Duodenal mucosa (tissue), 2 donors: ENCODE data around the gene DIP2C.

Source experiments
- H3K27ac ChIP-seq: one replicate; pipeline ENCODE4 v1.7.0; 2013; ENCODE audit warnings: low read depth, low read length
- H3K27me3 ChIP-seq, 2 donors: one replicate each; pipeline ENCODE4 v1.7.0; 2013; ENCODE audit warnings: low read length in 2 of 2, control low read depth in 1 of 2; ENCODE audit not compliant: insufficient read depth in 2 of 2, control insufficient read depth in 1 of 2
- H3K36me3 ChIP-seq, 2 donors: one replicate each; pipeline ENCODE4 v1.7.0; 2013; ENCODE audit warnings: low read length in 2 of 2, control low read depth in 1 of 2; ENCODE audit not compliant: insufficient read depth in 2 of 2, control insufficient read depth in 1 of 2
- H3K4me1 ChIP-seq, 2 donors: one replicate each; pipeline ENCODE4 v1.7.0; 2013; ENCODE audit warnings: low read length in 2 of 2, control low read depth in 1 of 2; ENCODE audit not compliant: insufficient read depth in 2 of 2, control insufficient read depth in 1 of 2
- H3K4me3 ChIP-seq, 2 donors: one replicate each; pipeline ENCODE4 v1.7.0; 2013; ENCODE audit warnings: low read length in 2 of 2, low read depth in 1 of 2
- H3K9ac ChIP-seq, 2 donors: one replicate each; pipeline ENCODE4 v1.7.0; 2013; ENCODE audit warnings: low read length in 2 of 2, low read depth in 1 of 2
- H3K9me3 ChIP-seq, 2 donors: one replicate each; pipeline ENCODE4 v1.7.0; 2013; ENCODE audit warnings: low read length in 2 of 2, control low read depth in 1 of 2; ENCODE audit not compliant: control insufficient read depth in 1 of 2

Gene DIP2C

DNA sequence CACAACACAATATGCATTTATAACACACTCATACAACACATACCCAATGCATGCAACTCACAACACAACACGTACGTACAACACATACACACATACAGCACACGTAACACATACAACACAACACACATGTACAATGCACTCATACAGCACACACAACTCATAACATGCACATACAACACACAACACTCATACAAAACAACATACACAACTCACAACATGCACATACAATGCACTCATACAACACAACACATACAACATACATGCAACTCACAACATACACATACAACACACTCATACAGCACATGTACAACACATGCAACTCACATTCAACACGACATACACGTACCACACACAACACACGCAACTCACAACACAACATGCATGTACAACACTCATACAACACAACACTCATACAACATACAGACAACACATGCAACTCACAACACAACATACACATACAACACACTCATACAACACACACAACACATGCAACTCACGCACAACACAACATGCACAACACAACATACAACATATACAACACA lies 21.8 kb downstream of the DIP2C start:
- peaks cover 5 to 8% of the 10 kb centered on the region in 2 donors for H3K4me1 ChIP-seq

GRCh38 chr10:667096-667495 lies 22.4 kb downstream of the DIP2C start:
- peaks cover 11 to 14% of the 10 kb centered on the region in 2 donors for H3K4me1 ChIP-seq
- peaks cover 0 to 7% of the 10 kb centered on the region in 2 donors for H3K36me3 ChIP-seq
- peaks cover 0 to 3% of the 10 kb centered on the region in 2 donors for H3K9me3 ChIP-seq
- H3K27ac ChIP-seq, result no peak overlapping the region
- H3K4me3 ChIP-seq, result no peak overlapping the region
- H3K27me3 ChIP-seq, result no peaks in the 10 kb centered on the region
- H3K9ac ChIP-seq, result no peak overlapping the region

More for the DNA sequence above, 21.8 kb downstream of the DIP2C start:
- peaks cover 0 to 7% of the 10 kb centered on the region in 2 donors for H3K36me3 ChIP-seq
- H3K9ac ChIP-seq, result no peak overlapping the region
- H3K4me3 ChIP-seq, result no peak overlapping the region
- H3K27me3 ChIP-seq, result no peaks in the 10 kb centered on the region
- H3K27ac ChIP-seq, result no peak overlapping the region
- H3K9me3 ChIP-seq, result peaks cover 0 to 3% of the 10 kb centered on the region in 2 donors

GRCh38 chr10:666237-667012 lies 23.0 kb downstream of the DIP2C start:
- no peaks in the 10 kb centered on the region for H3K27me3 ChIP-seq
- H3K9ac ChIP-seq, result no peak overlapping the region
- H3K36me3 ChIP-seq, result peaks cover 0 to 7% of the 10 kb centered on the region in 2 donors
- no peak overlapping the region for H3K4me3 ChIP-seq
- no peak overlapping the region for H3K27ac ChIP-seq
- H3K9me3 ChIP-seq, result peaks cover 0 to 3% of the 10 kb centered on the region in 2 donors
- peaks cover 17 to 21% of the 10 kb centered on the region in 2 donors for H3K4me1 ChIP-seq

DNA sequence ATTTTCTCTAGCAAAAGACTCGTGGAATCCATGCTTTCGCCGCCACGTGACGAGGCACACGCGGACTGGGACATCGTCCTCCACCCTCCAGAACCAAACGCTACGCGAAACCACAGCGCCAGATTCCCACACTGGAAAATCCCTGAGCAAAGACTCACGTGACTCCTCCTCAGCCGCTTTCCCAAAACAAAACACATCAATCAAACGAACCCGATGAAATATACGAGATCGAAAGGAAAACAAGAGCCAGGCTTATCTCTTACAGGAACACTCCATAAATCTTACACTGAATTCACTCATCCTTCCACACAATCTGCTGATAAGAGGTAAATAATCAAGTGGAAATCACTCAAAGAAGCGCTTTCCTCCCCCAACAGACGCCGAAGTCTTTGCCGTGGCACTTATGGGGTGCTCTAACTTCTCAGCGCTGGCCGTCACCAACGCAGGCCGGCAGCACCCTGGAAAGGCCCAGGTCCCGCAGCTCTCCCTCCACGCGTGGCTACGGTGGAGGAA lies 23.8 kb downstream of the DIP2C start:
- Histone ChIP-seq H3K4me3 (no peak overlapping the region), H3K9ac (no peak overlapping the region), H3K9me3 (peaks cover 0 to 3% of the 10 kb centered on the region in 2 donors), H3K27me3 (no peaks in the 10 kb centered on the region), H3K36me3 (peaks cover 0 to 7% of the 10 kb centered on the region in 2 donors), H3K4me1 (peaks cover 25 to 29% of the 10 kb centered on the region in 2 donors), H3K27ac (no peak overlapping the region)

- H3K9ac ChIP-seq, result no peak overlapping the region
- H3K27me3 ChIP-seq, result no peaks in the 10 kb centered on the region
- no peak overlapping the region for H3K27ac ChIP-seq
- H3K36me3 ChIP-seq, result peaks cover 0 to 4% of the 10 kb centered on the region in 2 donors
- H3K9me3 ChIP-seq, result peaks cover 0 to under 1% of the 10 kb centered on the region in 2 donors
- peaks cover 30 to 35% of the 10 kb centered on the region in 2 donors for H3K4me1 ChIP-seq
- no peak overlapping the region for H3K4me3 ChIP-seq
Measured at GRCh38 chr10:664893-665292, 24.6 kb downstream of the DIP2C start.

DNA sequence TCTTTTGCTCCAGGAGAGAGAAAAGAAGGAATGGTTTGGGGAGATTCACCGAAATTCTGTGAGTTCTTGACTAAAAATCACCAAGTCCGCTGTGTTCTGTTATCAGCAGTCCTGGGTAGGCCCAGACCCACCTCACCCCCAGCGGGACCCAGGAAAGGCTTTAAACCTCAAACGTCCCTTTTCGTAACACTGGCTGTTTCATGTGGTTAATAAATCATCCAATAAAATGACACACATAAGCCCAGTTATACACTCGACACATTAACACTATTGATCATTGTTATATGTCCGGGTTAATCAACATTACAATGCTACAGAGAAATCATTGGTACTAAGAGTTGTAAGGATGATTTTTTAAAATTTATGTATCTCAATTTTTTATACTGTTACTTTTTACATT lies 25.2 kb downstream of the DIP2C start:
- Histone ChIP-seq H3K9me3 (no peaks in the 10 kb centered on the region), H3K27ac (no peak overlapping the region), H3K4me3 (no peak overlapping the region), H3K36me3 (peaks cover 0 to 3% of the 10 kb centered on the region in 2 donors), H3K9ac (no peak overlapping the region), H3K27me3 (no peaks in the 10 kb centered on the region), H3K4me1 (peaks cover 34 to 40% of the 10 kb centered on the region in 2 donors)

- Histone ChIP-seq H3K27ac (no peak overlapping the region), H3K9me3 (no peaks in the 10 kb centered on the region), H3K4me3 (no peak overlapping the region), H3K4me1 (peaks cover 38 to 45% of the 10 kb centered on the region in 2 donors), H3K9ac (no peak overlapping the region), H3K27me3 (no peaks in the 10 kb centered on the region), H3K36me3 (peaks cover 0 to 3% of the 10 kb centered on the region in 2 donors)
Measured at GRCh38 chr10:663831-664251, 25.6 kb downstream of the DIP2C start.

GRCh38 chr10:663466-663751 lies 26.1 kb downstream of the DIP2C start:
- no peak overlapping the region for H3K9ac ChIP-seq
- H3K4me1 ChIP-seq, result peaks cover 40 to 47% of the 10 kb centered on the region in 2 donors
- H3K27me3 ChIP-seq, result no peaks in the 10 kb centered on the region
- no peak overlapping the region for H3K27ac ChIP-seq
- H3K4me3 ChIP-seq, result no peak overlapping the region
- H3K36me3 ChIP-seq, result peaks cover 0 to 3% of the 10 kb centered on the region in 2 donors
- H3K9me3 ChIP-seq, result no peaks in the 10 kb centered on the region

- H3K36me3 ChIP-seq, result peaks cover 0 to 3% of the 10 kb centered on the region in 2 donors
- no peaks in the 10 kb centered on the region for H3K27me3 ChIP-seq
- H3K27ac ChIP-seq, result no peak overlapping the region
- no peaks in the 10 kb centered on the region for H3K9me3 ChIP-seq
- peaks cover 40 to 47% of the 10 kb centered on the region in 2 donors for H3K4me1 ChIP-seq
- H3K4me3 ChIP-seq, result peak overlapping the region in 1 of 2 donors; percentile 14
- H3K9ac ChIP-seq, result no peak overlapping the region
Measured at GRCh38 chr10:662686-663465, 26.6 kb downstream of the DIP2C start.

DNA sequence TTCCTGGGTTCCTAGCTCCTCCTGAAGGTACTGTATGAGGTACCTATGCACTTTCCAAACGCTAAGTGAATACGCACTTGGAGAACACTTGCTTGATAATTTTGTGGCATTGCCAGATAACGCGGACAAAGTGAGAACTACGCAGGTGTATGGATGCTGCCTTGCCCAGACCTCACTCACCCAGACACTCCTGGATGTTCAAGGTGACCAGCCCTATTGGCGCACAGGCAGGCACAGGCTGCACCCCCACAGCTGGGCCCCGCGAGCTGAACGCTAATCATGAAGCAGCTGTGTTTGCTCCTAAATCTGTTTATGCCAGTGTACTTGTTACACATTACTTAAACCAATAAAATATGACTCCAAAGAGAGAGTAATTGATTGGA lies 27.3 kb downstream of the DIP2C start:
- Histone ChIP-seq H3K4me1 (peaks cover 40 to 47% of the 10 kb centered on the region in 2 donors), H3K4me3 (peak overlapping the region in 1 of 2 donors; percentile 14), H3K27me3 (no peaks in the 10 kb centered on the region), H3K9ac (peak overlapping the region; percentile 33 to 38), H3K9me3 (no peaks in the 10 kb centered on the region), H3K27ac (no peak overlapping the region), H3K36me3 (peaks cover 0 to 3% of the 10 kb centered on the region in 2 donors)
